GM12892 (cell line): ENCODE measurements around the gene ZNF407.

Experiments used
- POLR2AphosphoS5 ChIP-seq: IDR thresholded peaks from 2 replicates; pipeline ENCODE4 v1.6.1; 2011; ENCODE audit warnings: low read depth, low read length, control low read depth
- TAF1 ChIP-seq: IDR thresholded peaks from 2 replicates; pipeline ENCODE4 v1.6.1; 2011; ENCODE audit warnings: low read depth, mild to moderate bottlenecking, control low read depth, low read length, borderline replicate concordance

- no peak for TF ChIP-seq TAF1
- TF ChIP-seq POLR2AphosphoS5: no peak
Measured at GRCh38 chr18:74574916-74575315, 22.8 kb upstream of the ZNF407 start.
